ENCODE results near the gene TBX2. TPM values are rescaled to one million over a fixed set of nuclear protein-coding genes. Genes with fewer than 3 reads are reported as not detected.

TBX2 gene
- total and polyA plus RNA-seq, 2 of the 13 experiments (the other 11 are each of a cell fraction or from before 2014, with no cell fraction given): 2.8 to 15.3 TPM

- TF ChIP-seq, protein P1, sequence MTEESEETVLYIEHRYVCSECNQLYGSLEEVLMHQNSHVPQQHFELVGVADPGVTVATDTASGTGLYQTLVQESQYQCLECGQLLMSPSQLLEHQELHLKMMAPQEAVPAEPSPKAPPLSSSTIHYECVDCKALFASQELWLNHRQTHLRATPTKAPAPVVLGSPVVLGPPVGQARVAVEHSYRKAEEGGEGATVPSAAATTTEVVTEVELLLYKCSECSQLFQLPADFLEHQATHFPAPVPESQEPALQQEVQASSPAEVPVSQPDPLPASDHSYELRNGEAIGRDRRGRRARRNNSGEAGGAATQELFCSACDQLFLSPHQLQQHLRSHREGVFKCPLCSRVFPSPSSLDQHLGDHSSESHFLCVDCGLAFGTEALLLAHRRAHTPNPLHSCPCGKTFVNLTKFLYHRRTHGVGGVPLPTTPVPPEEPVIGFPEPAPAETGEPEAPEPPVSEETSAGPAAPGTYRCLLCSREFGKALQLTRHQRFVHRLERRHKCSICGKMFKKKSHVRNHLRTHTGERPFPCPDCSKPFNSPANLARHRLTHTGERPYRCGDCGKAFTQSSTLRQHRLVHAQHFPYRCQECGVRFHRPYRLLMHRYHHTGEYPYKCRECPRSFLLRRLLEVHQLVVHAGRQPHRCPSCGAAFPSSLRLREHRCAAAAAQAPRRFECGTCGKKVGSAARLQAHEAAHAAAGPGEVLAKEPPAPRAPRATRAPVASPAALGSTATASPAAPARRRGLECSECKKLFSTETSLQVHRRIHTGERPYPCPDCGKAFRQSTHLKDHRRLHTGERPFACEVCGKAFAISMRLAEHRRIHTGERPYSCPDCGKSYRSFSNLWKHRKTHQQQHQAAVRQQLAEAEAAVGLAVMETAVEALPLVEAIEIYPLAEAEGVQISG (CRISPR knock-in tag; IDR thresholded peaks at IDR 0.05): peak; percentile 48
- TF ChIP-seq ZNF512 (CRISPR knock-in tag; IDR thresholded peaks at IDR 0.05) (peak; percentile 84; the same call in 1 of the 2 replicates), ZNF318 (CRISPR knock-in tag; IDR thresholded peaks at IDR 0.05) (peak; percentile 59; the same call in 1 of the 2 replicates), ZNF761 (CRISPR knock-in tag; conservative IDR thresholded peaks at IDR 0.05) (peak; percentile 72; the same call in 1 of the 2 replicates), RXRA (CRISPR knock-in tag; IDR thresholded peaks at IDR 0.05) (peak; percentile 34), ZMYM4 (CRISPR knock-in tag; IDR thresholded peaks at IDR 0.05) (peak; percentile 42; the same call in 1 of the 2 replicates), ZNF225 (CRISPR knock-in tag; IDR thresholded peaks at IDR 0.05) (peak; percentile 65; the same call in 1 of the 2 replicates), ZNF557 (CRISPR knock-in tag; IDR thresholded peaks at IDR 0.05) (no peak)
- TF ChIP-seq, protein P2, sequence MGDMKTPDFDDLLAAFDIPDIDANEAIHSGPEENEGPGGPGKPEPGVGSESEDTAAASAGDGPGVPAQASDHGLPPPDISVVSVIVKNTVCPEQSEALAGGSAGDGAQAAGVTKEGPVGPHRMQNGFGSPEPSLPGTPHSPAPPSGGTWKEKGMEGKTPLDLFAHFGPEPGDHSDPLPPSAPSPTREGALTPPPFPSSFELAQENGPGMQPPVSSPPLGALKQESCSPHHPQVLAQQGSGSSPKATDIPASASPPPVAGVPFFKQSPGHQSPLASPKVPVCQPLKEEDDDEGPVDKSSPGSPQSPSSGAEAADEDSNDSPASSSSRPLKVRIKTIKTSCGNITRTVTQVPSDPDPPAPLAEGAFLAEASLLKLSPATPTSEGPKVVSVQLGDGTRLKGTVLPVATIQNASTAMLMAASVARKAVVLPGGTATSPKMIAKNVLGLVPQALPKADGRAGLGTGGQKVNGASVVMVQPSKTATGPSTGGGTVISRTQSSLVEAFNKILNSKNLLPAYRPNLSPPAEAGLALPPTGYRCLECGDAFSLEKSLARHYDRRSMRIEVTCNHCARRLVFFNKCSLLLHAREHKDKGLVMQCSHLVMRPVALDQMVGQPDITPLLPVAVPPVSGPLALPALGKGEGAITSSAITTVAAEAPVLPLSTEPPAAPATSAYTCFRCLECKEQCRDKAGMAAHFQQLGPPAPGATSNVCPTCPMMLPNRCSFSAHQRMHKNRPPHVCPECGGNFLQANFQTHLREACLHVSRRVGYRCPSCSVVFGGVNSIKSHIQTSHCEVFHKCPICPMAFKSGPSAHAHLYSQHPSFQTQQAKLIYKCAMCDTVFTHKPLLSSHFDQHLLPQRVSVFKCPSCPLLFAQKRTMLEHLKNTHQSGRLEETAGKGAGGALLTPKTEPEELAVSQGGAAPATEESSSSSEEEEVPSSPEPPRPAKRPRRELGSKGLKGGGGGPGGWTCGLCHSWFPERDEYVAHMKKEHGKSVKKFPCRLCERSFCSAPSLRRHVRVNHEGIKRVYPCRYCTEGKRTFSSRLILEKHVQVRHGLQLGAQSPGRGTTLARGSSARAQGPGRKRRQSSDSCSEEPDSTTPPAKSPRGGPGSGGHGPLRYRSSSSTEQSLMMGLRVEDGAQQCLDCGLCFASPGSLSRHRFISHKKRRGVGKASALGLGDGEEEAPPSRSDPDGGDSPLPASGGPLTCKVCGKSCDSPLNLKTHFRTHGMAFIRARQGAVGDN (CRISPR knock-in tag; IDR thresholded peaks at IDR 0.05): peak; percentile 76
Measured at GRCh38 chr17:61425682-61426481, 26.2 kb downstream of the TBX2 start (continued).
